Smooth muscle cell (in vitro differentiated cells): ENCODE measurements around the gene LRRC1. TPM values are rescaled to one million over a fixed set of nuclear protein-coding genes. Genes with fewer than 3 reads are reported as not detected.

Experiments used
- DNase-seq: peaks from one replicate; lab custom pipeline; 2025; ENCODE audit not compliant: unreplicated experiment; lab: John Stamatoyannopoulos, UW
- H2AFZ ChIP-seq: fragments of 200-600 bp; sonication (generic); 2 replicates; pipeline ENCODE4 v1.6.0; 2016; ENCODE audit warnings: antibody characterized with exemption, low read depth, mild to moderate bottlenecking
- H3F3A ChIP-seq: fragments of 200-600 bp; sonication (generic); 2 replicates; pipeline ENCODE4 v1.6.0; 2017; ENCODE audit warnings: antibody characterized with exemption, low read depth
- H3K27ac ChIP-seq: fragments of 200-600 bp; sonication (generic); 2 replicates; pipeline ENCODE4 v1.5.1; 2016; ENCODE audit warnings: low read depth, mild to moderate bottlenecking
- H3K27me3 ChIP-seq: fragments of 200-600 bp; sonication (generic); 2 replicates; pipeline ENCODE4 v1.6.1; 2016; ENCODE audit warnings: low read depth, mild to moderate bottlenecking
- H3K36me3 ChIP-seq: fragments of 200-600 bp; sonication (generic); 2 replicates; pipeline ENCODE4 v1.5.1; 2016; ENCODE audit warnings: low read depth
- H3K4me1 ChIP-seq: fragments of 200-600 bp; sonication (generic); 2 replicates; pipeline ENCODE4 v1.5.1; 2016; ENCODE audit warnings: low read depth
- H3K4me2 ChIP-seq: fragments of 200-600 bp; sonication (generic); 2 replicates; pipeline ENCODE4 v1.6.0; 2016; ENCODE audit warnings: mild to moderate bottlenecking
- H3K4me3 ChIP-seq: fragments of 200-600 bp; sonication (generic); 2 replicates; pipeline ENCODE4 v1.5.1; 2016; ENCODE audit warnings: mild to moderate bottlenecking
- H3K79me2 ChIP-seq: fragments of 200-600 bp; sonication (generic); 2 replicates; pipeline ENCODE4 v1.6.0; 2016; ENCODE audit warnings: low read depth, mild to moderate bottlenecking
- H3K9ac ChIP-seq: fragments of 200-600 bp; sonication (generic); 2 replicates; pipeline ENCODE4 v1.6.0; 2016; ENCODE audit warnings: low read depth
- H3K9me3 ChIP-seq: fragments of 200-600 bp; sonication (generic); replicated peaks from 2 replicates; pipeline ENCODE4 v1.5.1; 2016; ENCODE audit warnings: low read depth
- H4K20me1 ChIP-seq: fragments of 200-600 bp; sonication (generic); 2 replicates; pipeline ENCODE4 v1.6.0; 2016; ENCODE audit warnings: low read depth
- CTCF ChIP-seq: fragments of 200-600 bp; sonication (generic); IDR thresholded peaks from 2 replicates; pipeline ENCODE4 v1.5.1; 2017; ENCODE audit warnings: borderline replicate concordance, mild to moderate bottlenecking, antibody characterized with exemption; ENCODE audit not compliant: insufficient read depth, poor library complexity, severe bottlenecking
- WGBS: methylation state at CpG from one replicate; pipeline ENCODE4 v1.1.7; 2016; ENCODE audit warnings: low lambda C conversion rate; 5-methylcytosine and 5-hydroxymethylcytosine counted together
- polyA plus RNA-seq: library from polyadenylated mRNA; unstranded; fragments of >200 nt; fragmentation: Nextera tagmentation; extraction: Ambion mirVana; gene quantifications from 2 replicates; pipeline ENCODE4 v1.2.1, GENCODE V29; 2016
- total RNA-seq: library from RNA; depleted of rRNA; stranded (reverse); fragments of >200 nt; gene quantifications from 2 replicates; pipeline ENCODE4 v1.2.3, GENCODE V29; 2014

The LRRC1 gene
- total RNA-seq (19.9 and 24.0 TPM in 2 replicates), polyA plus RNA-seq (11.8 and 14.6 TPM in 2 replicates)

- under 1% methylated on average over 61 of the region's 75 CpGs for WGBS
- Histone ChIP-seq H3K4me1 (no peaks in the 10 kb centered on the region), H3K27ac (peak within 1 kb of the TSS; percentile 43), H3K9ac (peak within 1 kb of the TSS; percentile 48), H3K4me3 (peak within 1 kb of the TSS; percentile 69), H3K79me2 (peaks cover 44% of the 10 kb centered on the region), H3K9me3 (no peaks in the 10 kb centered on the region), H3K36me3 (peaks cover 9% of the 10 kb centered on the region), H4K20me1 (peaks cover 38% of the 10 kb centered on the region), H3F3A (no peaks in the 10 kb centered on the region), H2AFZ (peak within 1 kb of the TSS; percentile 94), H3K27me3 (no peaks in the 10 kb centered on the region), H3K4me2 (peak within 1 kb of the TSS; percentile 87)
- no peak for TF ChIP-seq CTCF
- peak; percentile 82 for DNase-seq
Measured at GRCh38 chr6:53794720-53795339, at the start of gene LRRC1. Gene LRRC1 (plus strand): TSS chr6:53795005. CDS start chr6:53795257, 252 bp downstream.

GRCh38 chr6:53746442-53747103, 48.2 kb upstream of the LRRC1 start:
- Histone ChIP-seq H3K4me1 (no peaks in the 10 kb centered on the region), H3K9ac (no peak overlapping the region), H2AFZ (no peak overlapping the region), H3K9me3 (no peaks in the 10 kb centered on the region), H3K36me3 (no peaks in the 10 kb centered on the region), H3K4me2 (no peak overlapping the region), H3K4me3 (no peak overlapping the region), H3K79me2 (no peaks in the 10 kb centered on the region), H4K20me1 (no peaks in the 10 kb centered on the region), H3K27ac (peak overlapping the region; percentile 11), H3K27me3 (no peaks in the 10 kb centered on the region), H3F3A (no peaks in the 10 kb centered on the region)
- WGBS: 47% methylated on average over 3 of the region's 3 CpGs
- no peak for DNase-seq
- TF ChIP-seq CTCF: no peak

- TF ChIP-seq CTCF: no peak
- no peaks in the 10 kb centered on the region for H4K20me1 ChIP-seq
- WGBS: 84% methylated on average over 2 of the region's 2 CpGs
Measured at GRCh38 chr6:53750052-53750650, 44.7 kb upstream of the LRRC1 start.

More at GRCh38 chr6:53750052-53750650, 44.7 kb upstream of the LRRC1 start:
- Histone ChIP-seq H3K4me1 (no peaks in the 10 kb centered on the region), H3K4me3 (no peak overlapping the region), H3K4me2 (no peak overlapping the region), H3K9me3 (no peaks in the 10 kb centered on the region), H3K27ac (peak overlapping the region; percentile 30), H3F3A (no peaks in the 10 kb centered on the region), H3K27me3 (no peaks in the 10 kb centered on the region), H3K9ac (no peak overlapping the region), H3K79me2 (no peaks in the 10 kb centered on the region), H3K36me3 (no peaks in the 10 kb centered on the region), H2AFZ (no peak overlapping the region)
- no peak for DNase-seq
